GM23248 (cell line): ENCODE data around the gene GBE1.

Experiments used
- EZH2 ChIP-seq: fragments of 200-600 bp; sonication (generic); IDR thresholded peaks from 2 replicates; pipeline ENCODE4 v1.6.1; 2018; ENCODE audit warnings: antibody characterized with exemption, mild to moderate bottlenecking; ENCODE audit not compliant: insufficient read depth, poor library complexity, severe bottlenecking
- EZH2phosphoT487 ChIP-seq: fragments of 200-600 bp; sonication (generic); IDR thresholded peaks from 2 replicates; pipeline ENCODE4 v1.6.1; 2018; ENCODE audit warnings: antibody characterized with exemption, moderate library complexity, mild to moderate bottlenecking, low read depth; ENCODE audit not compliant: insufficient read depth

DNA sequence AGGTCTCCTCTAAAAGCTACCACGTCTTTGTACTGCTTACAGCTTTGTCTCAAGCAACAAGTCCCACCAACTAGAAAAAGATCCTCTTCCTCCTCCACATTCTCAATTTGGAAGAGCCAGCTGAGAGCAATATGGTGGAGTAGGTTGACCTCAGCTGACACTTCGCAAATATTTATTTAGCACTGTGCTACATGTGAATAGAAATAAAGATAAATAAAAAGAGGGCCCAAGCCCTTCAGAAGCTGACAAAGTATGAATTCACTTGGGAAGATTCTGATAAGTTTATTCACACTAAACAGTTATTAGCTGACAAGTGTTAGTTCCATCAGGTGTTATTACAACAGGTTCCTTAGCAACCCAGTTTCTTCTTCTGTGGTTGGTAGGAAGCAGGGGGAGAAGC lies 310.3 kb downstream of the GBE1 start:
- TF ChIP-seq EZH2 (no peak), EZH2phosphoT487 (no peak)
